GM18499 (cell line): Measurements from ENCODE around the gene BCAS3.
"Not testable (repeated sequence)": the region's sequence is repeated elsewhere in the genome, so short reads cannot be mapped to it uniquely, and the experiment has no call there.

Experiments
- ATAC-seq: cut with Tn5 transposase; IDR thresholded peaks from one replicate; pipeline ENCODE4 v1.9.1; 2021; ENCODE audit warnings: moderate number of reproducible peaks; ENCODE audit not compliant: insufficient read depth, unreplicated experiment

Gene BCAS3

DNA sequence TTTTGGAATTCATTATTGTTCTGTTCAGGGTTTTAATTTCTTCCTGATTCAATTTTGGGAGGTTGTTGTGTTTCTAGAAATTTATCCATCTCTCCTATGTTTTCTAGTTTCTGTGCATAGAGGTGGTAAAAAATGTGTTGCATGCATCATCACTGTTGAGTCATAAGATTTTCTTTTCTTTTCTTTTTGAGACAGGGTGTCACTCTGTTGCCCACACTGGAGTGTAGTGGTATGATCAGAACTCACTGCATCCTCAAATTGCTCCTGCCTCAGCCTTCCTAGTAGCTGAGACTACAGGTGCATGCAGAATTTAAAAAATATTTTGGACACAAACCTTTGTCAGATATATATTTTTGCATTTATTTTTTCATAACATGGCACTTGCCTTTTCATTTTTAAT lies 184.8 kb downstream of the BCAS3 start:
- ATAC-seq = no peak

GRCh38 chr17:60863892-60864707 lies 186.4 kb downstream of the BCAS3 start:
- no peak for ATAC-seq

DNA sequence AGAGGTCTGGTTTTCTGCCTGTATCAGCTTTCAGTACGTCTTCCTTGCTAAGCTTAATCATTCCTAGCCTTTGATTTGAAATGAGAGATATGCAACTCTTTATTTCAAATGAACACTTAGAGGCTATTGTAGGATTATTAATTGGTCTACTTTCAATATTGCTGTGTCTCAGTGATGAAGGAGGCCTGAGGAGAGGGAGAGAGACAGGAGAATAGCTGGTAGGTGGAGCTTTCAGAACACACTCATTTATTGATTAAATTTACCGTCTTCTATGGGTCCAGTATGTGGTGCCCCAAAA lies 187.0 kb downstream of the BCAS3 start:
- no peak for ATAC-seq

DNA sequence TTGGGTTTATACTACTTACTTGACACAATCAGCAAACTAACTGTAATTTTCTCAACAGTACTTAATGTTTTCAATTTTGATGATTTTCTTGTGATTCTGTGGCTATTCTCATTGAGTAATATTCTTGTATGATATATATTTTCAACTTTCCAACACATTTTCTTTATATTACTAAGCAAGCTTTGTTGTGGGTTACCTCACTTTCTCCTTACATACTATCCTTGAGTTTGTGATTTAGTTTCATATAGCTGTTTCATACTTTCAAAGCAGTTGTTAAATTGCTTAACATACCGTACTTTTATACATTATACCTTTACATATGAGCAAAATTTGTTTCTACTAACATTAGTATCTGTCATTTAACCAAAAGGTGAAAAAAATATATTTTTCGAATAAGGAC lies 197.1 kb downstream of the BCAS3 start:
- ATAC-seq = no peak

DNA sequence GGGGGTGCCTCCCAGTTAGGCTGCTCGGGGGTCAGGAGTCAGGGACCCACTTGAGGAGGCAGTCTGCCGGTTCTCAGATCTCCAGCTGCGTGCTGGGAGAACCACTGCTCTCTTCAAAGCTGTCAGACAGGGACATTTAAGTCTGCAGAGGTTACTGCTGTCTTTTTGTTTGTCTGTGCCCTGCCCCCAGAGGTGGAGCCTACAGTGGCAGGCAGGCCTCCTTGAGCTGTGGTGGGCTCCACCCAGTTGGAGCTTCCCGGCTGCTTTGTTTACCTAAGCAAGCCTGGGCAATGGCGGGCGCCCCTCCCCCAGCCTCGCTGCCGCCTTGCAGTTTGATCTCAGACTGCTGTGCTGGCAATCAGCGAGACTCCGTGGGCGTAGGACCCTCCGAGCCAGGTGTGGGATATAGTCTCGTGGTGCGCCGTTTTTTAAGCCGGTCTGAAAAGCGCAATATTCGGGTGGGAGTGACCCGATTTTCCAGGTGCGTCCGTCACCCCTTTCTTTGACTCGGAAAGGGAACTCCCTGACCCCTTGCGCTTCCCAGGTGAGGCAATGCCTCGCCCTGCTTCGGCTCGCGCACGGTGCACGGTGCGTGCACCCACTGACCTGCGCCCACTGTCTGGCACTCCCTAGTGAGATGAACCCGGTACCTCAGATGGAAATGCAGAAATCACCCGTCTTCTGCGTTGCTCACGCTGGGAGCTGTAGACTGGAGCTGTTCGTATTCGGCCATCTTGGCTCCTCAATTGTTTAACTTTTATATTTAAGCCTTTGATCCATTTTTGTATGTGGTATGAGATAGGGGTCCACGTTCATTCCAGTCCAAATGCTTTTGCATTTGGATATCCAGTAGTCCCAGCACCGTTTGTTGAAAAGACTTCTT lies 209.3 kb downstream of the BCAS3 start:
- ATAC-seq = not testable (repeated sequence)

- ATAC-seq = no peak
These were observed 210.0 kb downstream of the BCAS3 start for GRCh38 chr17:60887614-60888028.

DNA sequence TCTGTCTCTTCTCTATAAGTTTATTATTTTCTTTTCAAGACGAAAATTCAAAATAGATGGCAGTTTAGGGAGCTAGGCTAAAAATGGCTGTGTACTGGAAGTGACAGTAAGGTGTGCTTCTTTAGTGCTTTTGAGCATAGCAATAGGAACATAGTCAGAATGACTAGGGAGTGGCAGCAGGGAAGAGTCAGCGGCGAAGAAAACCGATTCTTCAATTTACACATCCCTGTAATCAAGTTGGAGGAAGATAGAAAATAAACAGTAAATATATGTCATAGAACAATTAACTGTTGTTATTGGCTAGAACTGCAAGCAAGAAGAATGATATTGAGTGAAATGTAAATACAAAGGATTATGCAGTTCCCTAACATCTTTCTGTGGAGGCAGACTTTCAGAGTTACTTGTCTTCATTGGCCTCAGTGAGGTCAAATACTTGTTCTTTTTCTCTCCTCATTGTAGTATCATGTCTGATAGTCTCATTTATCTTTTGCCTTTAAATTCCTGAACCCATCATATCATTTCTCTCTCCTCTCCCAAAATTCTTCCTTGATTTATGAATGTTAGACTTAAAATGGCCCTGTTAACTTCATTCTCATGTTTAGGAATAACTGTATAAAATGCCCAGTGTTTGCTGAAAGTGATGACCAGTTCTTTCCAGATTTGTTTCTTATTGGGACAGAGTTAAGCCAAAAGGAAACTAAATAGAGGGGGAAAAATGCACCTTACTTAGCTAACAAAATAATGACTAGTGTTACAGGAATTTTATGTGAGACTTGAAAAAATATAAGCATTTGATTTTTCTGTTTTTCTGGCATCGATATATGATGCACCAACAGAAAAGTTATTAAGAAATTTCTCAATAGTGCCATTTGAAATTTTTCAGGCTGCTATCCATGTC lies 211.4 kb downstream of the BCAS3 start:
- ATAC-seq = no peak

- no peak for ATAC-seq
These were observed 213.5 kb downstream of the BCAS3 start for GRCh38 chr17:60891149-60891548.

GRCh38 chr17:60893475-60893874 lies 215.8 kb downstream of the BCAS3 start:
- ATAC-seq = no peak

- ATAC-seq = no peak
These were observed 219.3 kb downstream of the BCAS3 start for GRCh38 chr17:60896996-60897395.

DNA sequence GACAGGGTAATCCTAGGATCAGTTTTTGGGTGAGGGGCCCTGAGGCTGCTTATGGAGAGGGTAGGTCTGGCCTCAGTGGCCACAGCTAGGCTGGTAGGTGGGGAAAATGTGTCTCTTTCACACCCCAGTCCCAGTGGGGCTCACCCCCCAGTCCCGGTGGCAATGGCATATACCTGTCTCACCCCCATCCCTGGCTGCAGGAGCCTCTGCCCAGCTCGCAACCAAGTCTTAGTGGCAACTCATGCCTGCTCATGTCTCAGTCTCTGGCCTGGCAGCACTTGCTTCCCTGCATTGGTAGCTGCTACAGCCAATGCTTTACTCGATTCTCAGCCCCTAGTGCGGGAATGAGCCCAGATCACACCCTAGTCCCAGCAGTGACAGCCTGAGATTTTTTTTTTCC lies 221.5 kb downstream of the BCAS3 start:
- ATAC-seq = no peak

DNA sequence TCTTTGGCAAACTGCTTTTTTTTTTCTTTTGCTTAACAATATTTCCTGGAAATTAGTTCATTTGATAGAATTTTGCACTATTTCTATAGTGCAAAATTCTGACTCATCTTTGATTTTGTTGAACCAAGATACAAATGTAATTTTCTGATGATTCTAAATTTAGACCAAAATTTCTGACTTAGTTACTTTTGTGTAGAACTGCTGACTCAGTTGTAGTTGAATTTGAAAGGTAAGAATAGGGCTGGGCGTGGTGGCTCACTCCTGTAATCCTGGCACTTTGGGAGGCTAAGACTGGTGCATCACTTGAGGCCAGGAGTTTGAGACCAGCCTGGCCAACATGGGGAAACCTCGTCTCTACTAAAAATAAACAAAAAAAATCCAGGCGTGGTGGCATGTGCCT lies 223.0 kb downstream of the BCAS3 start:
- no peak for ATAC-seq

- ATAC-seq = no peak
These were observed 223.6 kb downstream of the BCAS3 start for GRCh38 chr17:60901242-60901641.

DNA sequence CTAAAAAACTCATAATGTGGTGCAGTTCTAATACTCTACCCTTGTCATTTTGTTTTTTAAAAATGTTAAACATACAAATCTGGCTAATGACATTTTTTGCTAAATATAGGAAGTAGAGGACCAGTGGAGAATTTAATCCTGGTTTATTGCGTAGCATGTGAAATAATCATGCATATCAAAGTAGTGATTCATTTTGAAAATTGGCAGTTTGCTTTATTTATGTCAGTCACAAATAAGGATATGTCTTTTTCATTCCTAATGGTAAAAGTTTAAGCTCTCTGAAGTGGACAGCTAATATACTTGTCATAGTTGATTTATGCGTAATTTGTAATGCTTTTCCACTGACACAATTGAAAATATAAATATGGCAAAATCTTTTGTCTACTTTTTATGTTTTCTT lies 224.2 kb downstream of the BCAS3 start:
- no peak for ATAC-seq

DNA sequence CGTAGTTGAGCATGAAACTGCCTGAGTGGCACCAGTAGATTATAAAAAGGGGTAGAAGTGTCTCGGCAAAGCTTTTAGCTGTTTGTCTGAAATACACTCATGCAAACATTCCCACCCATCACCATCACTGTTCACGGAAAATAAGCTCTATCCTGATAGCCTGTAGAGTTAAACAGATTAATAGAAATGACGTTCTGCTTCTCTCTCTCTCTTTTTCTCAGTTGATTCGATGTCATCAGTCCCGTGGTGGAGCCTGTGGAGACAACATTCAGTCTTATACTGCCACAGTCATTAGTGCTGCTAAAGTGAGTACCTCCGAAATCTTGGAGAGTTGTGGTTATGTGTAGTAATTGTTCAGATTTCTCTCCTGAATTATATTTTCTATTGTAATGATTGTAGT lies 224.7 kb downstream of the BCAS3 start:
- ATAC-seq = no peak

DNA sequence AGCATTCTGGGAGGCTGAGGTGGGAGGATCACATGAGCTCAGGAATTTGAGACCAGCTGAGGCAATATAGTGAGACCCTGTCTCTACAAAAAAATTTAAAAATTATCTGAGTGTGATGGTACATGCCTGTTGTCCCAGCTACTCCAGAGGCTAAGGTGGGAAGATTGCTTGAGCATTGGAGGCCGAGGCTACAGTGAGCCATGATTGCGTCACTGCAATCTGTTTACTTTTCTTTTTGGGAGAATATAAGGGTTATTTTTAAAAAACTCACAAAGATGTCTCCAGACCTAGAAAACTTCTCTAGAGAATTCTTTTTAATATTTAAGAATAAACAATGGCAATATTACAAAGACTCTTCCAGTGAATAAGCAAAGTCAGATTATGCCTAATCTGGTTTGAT lies 226.9 kb downstream of the BCAS3 start:
- no peak for ATAC-seq

GRCh38 chr17:60905709-60906108 lies 228.1 kb downstream of the BCAS3 start:
- ATAC-seq = no peak

GRCh38 chr17:60908324-60908723 lies 230.7 kb downstream of the BCAS3 start:
- no peak for ATAC-seq

DNA sequence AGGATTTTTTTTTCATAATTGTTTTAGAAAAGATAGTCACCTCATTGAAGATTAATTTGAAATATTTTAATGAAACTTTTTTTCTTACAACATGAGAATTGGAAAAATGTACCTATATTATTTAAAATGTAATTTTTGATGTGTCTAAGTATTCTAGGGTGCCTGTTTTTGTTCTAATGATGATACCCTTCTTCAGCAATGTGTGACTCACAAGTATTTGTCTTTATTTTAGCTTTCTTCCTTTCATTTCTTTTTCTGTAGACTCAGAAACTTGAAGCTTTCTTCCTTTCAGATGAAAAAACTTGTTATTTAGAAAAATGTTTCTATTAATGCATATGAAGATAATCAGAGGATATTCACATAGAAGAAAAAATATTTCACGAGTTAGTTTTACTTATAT lies 231.8 kb downstream of the BCAS3 start:
- ATAC-seq = no peak

GRCh38 chr17:60910415-60910814 lies 232.8 kb downstream of the BCAS3 start:
- no peak for ATAC-seq

DNA sequence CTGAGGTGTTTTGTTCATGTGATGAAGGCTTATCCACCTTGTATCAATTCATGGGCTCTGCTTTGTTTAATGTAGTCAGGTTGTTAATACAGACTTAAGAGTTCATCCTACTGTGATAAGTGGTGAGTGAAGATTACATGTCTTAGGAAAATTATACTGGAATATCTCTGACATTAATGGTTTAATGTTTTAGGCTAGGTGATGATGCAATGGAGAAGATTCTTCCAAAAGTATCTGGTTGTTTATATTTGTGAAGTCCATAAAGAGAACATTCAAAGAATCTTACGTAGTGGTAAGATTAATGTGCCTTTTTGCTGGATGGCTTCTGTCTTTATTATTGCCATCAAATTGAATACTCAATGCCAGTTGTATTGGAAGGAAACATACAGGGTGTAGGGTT lies 236.4 kb downstream of the BCAS3 start:
- ATAC-seq = no peak
